GM19395 (cell line): Measurements from ENCODE around the gene C1QTNF5.

ENCODE experiments used
- ATAC-seq: cut with Tn5 transposase; IDR thresholded peaks from one replicate; pipeline ENCODE4 v1.9.1; 2021; ENCODE audit warnings: mild to moderate bottlenecking, moderate library complexity; ENCODE audit not compliant: unreplicated experiment

C1QTNF5 gene

GRCh38 chr11:119359365-119360214 is 18.9 kb upstream of the C1QTNF5 start:
- ATAC-seq = no peak

- ATAC-seq = no peak
These were observed 16.4 kb upstream of the C1QTNF5 start for GRCh38 chr11:119357074-119357473.

GRCh38 chr11:119356349-119357031 is 15.8 kb upstream of the C1QTNF5 start:
- peak; percentile 75 for ATAC-seq

- ATAC-seq = no peak
These were observed 14.6 kb upstream of the C1QTNF5 start for GRCh38 chr11:119355091-119355843.

GRCh38 chr11:119352857-119353260 is 12.2 kb upstream of the C1QTNF5 start:
- ATAC-seq = no peak

- ATAC-seq = no peak
These were observed 10.5 kb upstream of the C1QTNF5 start for GRCh38 chr11:119351232-119351631.

- no peak for ATAC-seq
These were observed 9.6 kb upstream of the C1QTNF5 start for GRCh38 chr11:119350302-119350701.

GRCh38 chr11:119347940-119348605 is 7.4 kb upstream of the C1QTNF5 start:
- no peak for ATAC-seq

- ATAC-seq = no peak
These were observed 6.6 kb upstream of the C1QTNF5 start for GRCh38 chr11:119347242-119347641.

- no peak for ATAC-seq
These were observed 5.9 kb upstream of the C1QTNF5 start, which contains the start of gene MFRP for GRCh38 chr11:119346605-119347004. Gene MFRP (minus strand): TSS chr11:119346705. CDS start chr11:119346513, 192 bp downstream.

GRCh38 chr11:119345685-119346084 is 5.0 kb upstream of the C1QTNF5 start:
- ATAC-seq = no peak

GRCh38 chr11:119344291-119345010 is 3.8 kb upstream of the C1QTNF5 start:
- ATAC-seq = no peak

GRCh38 chr11:119343726-119344125 is 3.0 kb upstream of the C1QTNF5 start:
- no peak for ATAC-seq

GRCh38 chr11:119342362-119343130 is 1.9 kb upstream of the C1QTNF5 start:
- ATAC-seq = no peak

- no peak for ATAC-seq
These were observed 1.3 kb upstream of the C1QTNF5 start for GRCh38 chr11:119342023-119342300.

GRCh38 chr11:119341222-119342022 is 739 bp upstream of the C1QTNF5 start:
- no peak for ATAC-seq

- no peak for ATAC-seq
These were observed 921 bp downstream of the C1QTNF5 start for GRCh38 chr11:119339589-119340334.

- ATAC-seq = no peak
These were observed 1.6 kb downstream of the C1QTNF5 start for GRCh38 chr11:119338965-119339588.
